ENCODE measurements around the gene OLFM2.
A peak's percentile ranks its signal among the peaks of the same experiment; 100 is the strongest.
"Not testable (repeated sequence)": the region's sequence is repeated elsewhere in the genome, so short reads cannot be mapped to it uniquely, and the experiment has no call there.

OLFM2 gene

GRCh38 chr19:9941231-9941630 is 4.9 kb upstream of the OLFM2 start:
- no peak for FAIRE-seq

DNA sequence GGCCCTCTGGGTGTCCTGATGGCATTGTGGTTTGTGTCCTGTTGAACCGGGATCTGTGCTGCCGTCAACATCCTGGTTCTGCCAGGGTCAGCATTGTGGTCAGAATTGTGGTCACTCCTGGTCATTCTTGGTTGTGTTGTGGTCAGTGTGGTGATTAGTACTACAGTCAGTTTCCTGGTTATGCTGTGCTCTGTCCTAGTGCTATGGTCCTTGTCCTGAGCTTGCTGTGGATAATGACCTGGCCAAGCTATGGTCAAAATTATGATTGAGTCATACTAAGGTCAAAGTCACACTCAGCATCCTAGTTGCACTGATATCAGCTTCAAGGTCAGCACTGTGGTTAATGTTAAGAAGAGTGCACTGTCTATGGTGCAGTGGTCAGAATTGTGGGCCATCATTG is 4.5 kb upstream of the OLFM2 start:
- FAIRE-seq, result no peak

- FAIRE-seq, result no peak
Observed at GRCh38 chr19:9939301-9939913, 3.1 kb upstream of the OLFM2 start.

DNA sequence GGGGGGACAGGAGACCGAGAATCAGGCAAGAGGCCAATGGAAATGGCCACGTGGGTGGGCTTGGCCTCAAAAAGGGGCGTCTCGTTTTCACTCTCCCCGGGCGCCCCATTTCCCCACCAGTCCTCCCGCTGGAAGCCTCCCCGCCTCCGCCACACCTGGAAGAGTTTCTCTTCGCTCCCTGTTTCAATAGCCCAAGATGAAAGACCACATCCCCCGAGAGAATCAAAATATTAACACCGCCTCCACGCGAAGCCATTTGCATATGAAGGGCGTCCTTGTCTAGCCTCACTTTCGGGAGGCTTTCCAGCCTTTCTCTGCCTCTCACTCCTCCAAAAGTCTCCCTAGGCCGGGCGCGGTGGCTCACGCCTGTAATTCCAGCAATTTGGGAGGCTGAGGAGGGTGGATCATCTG is 691 bp upstream of the OLFM2 start:
- FAIRE-seq, result no peak

- no peak for FAIRE-seq
Observed at GRCh38 chr19:9935506-9936325, 599 bp downstream of the OLFM2 start.

DNA sequence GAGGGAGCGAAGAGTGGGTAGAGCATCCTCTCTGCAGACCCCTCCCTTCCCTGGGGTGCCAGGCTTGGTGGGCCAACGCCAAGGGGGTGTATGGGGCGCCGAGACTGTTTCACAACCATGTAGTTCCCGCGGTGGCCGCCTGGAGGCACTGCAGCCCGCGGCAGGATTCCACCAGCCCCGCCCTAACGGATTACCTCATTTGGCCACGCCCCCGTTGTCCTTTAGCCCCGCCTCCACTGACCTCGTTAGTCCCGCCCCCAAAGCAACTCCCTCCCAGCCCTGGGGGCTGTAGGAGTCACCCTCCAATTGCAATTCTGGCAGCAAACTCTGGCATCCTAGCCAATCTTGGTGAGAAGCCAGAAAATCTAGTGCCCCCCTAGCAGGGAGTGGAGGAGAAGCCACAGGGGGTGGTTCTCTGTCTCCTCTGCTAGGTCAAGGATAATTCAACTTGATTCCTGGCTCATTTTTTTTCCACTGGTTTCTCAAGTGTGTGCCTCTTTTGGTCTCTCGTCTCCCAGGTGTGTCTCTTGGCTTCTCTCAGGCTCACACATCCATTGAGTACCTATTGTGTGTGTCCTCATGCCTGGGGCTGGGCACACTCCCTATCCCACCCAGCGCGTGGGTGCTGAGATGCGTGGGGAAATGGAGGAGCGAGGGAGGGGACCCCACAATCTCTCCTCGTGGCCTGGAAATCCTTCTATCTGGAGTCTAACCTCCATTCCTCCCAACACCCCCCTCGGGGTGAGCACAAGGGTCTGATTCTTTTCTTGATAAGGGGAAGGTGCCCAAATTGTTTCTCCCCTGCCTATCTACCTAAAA is 2.0 kb downstream of the OLFM2 start:
- peak; percentile 13 for FAIRE-seq

DNA sequence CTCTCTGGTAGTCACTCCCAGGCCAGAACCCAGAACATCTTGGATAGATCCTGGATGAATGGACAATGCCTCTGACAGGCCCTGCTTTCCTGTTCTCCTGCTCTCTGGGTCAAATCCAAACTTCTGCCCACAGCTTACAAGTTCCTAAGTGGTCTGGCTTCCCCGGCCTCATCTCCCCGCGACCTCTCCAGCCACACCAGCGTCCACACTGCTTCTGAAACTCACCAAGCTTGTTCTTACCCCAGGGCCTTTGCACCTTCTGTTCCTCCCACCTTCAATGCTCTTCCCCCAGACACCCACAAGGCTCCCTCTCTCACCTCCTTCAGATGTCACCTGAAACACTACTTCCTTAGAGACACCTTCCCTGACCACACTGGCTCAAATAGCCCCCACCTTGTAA is 3.5 kb downstream of the OLFM2 start:
- FAIRE-seq, result no peak

DNA sequence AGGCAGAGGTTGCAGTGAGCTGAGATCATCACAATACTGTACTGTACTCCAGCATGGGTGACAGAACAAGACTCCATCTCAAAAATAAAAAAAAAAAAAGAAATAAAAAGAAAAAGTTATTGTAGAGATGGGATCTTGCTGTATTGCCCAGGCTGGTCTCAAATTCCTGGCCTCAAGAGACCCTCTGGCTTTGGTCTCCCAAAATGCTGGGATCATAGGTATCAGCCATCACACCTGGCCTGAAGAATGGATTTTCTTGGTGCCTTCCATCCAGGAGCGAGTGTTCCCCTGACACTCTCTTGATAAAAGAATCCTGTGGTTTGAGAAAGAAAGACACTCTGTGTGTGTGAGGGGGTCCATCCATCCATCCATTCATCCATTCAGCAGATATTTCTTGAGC is 4.7 kb downstream of the OLFM2 start:
- no peak for FAIRE-seq

- FAIRE-seq, result no peak
Observed at GRCh38 chr19:9923440-9923839, 12.9 kb downstream of the OLFM2 start.

DNA sequence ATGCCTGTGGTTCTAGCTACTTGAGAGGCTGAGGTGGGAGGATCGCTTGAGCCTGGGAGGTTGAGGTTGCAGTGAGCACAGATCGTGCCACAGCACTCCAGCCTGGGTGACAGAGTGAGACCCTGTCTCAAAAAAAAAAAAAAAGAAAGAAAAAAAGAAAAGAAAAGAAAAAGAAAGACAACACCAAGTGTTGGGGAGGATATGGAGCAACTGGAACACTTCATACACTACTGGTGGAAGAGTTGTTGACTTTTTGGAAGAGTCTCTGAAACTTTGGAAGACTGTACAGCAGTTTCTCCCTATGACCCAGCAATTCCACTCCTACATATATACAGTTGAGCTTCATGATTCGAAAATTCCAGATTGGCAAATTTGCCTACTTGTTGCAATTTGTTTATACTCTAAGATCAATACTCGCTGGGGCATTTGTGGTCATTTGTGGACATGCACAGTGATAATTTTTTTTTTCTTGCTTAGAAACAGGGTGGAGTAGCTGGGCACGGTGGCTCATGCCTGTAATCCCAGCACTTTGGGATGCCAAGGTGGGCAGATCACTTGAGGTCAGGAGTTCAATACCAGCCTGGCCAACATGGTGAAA is 13.4 kb downstream of the OLFM2 start:
- not testable (repeated sequence) for FAIRE-seq

DNA sequence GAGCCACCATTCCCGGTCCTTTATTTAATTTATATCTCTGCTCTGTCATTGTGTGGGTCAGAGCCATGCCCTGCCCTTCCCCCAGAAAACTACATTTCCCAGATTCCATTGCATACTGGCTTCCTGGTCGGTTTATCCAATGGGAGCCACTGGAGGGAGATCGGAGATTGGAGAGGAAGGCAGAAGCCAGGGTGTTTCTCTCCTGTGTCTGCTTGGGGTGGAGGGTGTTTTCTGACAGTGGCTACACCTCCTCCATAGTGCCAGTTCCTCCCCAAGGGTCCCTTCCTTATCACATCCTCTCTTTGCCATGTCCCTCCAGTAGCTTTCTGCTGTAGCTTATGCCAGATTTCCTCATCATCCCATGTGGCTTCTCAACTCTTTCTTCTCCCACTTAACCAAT is 19.0 kb downstream of the OLFM2 start:
- FAIRE-seq, result peak; percentile 86

GRCh38 chr19:9916719-9917118 is 19.6 kb downstream of the OLFM2 start:
- no peak for FAIRE-seq

GRCh38 chr19:9914315-9915207 is 21.8 kb downstream of the OLFM2 start:
- FAIRE-seq, result no peak

DNA sequence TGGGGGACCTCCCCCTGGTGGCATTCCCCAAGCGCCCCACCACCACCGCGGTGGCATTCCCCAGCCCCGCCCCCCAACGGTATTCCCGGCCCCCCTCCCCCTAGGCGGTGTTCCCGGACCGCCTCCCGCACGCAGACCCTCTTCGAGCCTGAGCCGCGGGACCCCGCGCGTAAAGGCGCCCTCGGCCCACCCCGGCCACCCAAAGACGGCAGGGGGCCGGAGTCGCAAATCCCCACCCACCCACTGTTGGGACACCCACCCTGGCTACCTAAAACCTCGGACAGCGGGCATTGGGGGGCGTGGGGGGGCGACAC is 22.4 kb downstream of the OLFM2 start:
- no peak for FAIRE-seq

- no peak for FAIRE-seq
Observed at GRCh38 chr19:9913237-9914000, 22.9 kb downstream of the OLFM2 start.

- FAIRE-seq, result no peak
Observed at GRCh38 chr19:9912551-9913236, 23.6 kb downstream of the OLFM2 start.

- no peak for FAIRE-seq
Observed at GRCh38 chr19:9911524-9912185, 24.7 kb downstream of the OLFM2 start.

GRCh38 chr19:9910625-9911024 is 25.7 kb downstream of the OLFM2 start:
- FAIRE-seq, result no peak

- FAIRE-seq, result no peak
Observed at GRCh38 chr19:9909251-9909650, 27.1 kb downstream of the OLFM2 start.

GRCh38 chr19:9906475-9907087 is 29.7 kb downstream of the OLFM2 start:
- FAIRE-seq, result no peak
